Lung (tissue), 12 donors: ENCODE measurements around the gene DIS3L. TPM values are rescaled to one million over a fixed set of nuclear protein-coding genes. Genes with fewer than 3 reads are reported as not detected.

ENCODE experiments used
- ATAC-seq: fragments of 200-7000 bp; cut with Tn5 transposase; one replicate; pipeline ENCODE4 v1.9.1; 2020; ENCODE audit warnings: moderate number of reproducible peaks; ENCODE audit not compliant: insufficient read depth, low FRiP score
- DNase-seq, 3 donors: peaks; one replicate each; pipeline ENCODE4 v3.0.0-alpha.2; 2013 to 2017
- H3K27ac ChIP-seq, 2 donors: one replicate each; pipeline ENCODE4 v1.5.1; 2013; ENCODE audit warnings: mild to moderate bottlenecking in 2 of 2, moderate library complexity in 2 of 2, control low read depth in 1 of 2, inconsistent platforms in 1 of 2, low read depth in 1 of 2, low read length in 1 of 2
- H3K27me3 ChIP-seq, 3 donors: one replicate each; pipeline ENCODE4 v1.5.1; 2013; ENCODE audit warnings: low read length in 2 of 3; ENCODE audit not compliant: control insufficient read depth in 3 of 3, insufficient read depth in 3 of 3
- H3K36me3 ChIP-seq, 4 donors: one replicate each; pipeline ENCODE4 v1.5.1; 2013; ENCODE audit warnings: low read length in 4 of 4, mild to moderate bottlenecking in 1 of 4, moderate library complexity in 1 of 4; ENCODE audit not compliant: control insufficient read depth in 4 of 4, insufficient read depth in 4 of 4
- H3K4me1 ChIP-seq, 5 donors: one replicate each; pipeline ENCODE4 v1.5.1; 2013; ENCODE audit warnings: low read length in 5 of 5, mild to moderate bottlenecking in 2 of 5, moderate library complexity in 1 of 5; ENCODE audit not compliant: control insufficient read depth in 5 of 5, insufficient read depth in 5 of 5
- H3K4me3 ChIP-seq: one replicate; pipeline ENCODE4 v1.5.1; 2013; ENCODE audit warnings: mild to moderate bottlenecking, control low read depth, moderate library complexity
- H3K9ac ChIP-seq, 2 donors: one replicate each; pipeline ENCODE4 v1.5.1; 2013; ENCODE audit warnings: low read length in 2 of 2, control low read depth in 1 of 2; ENCODE audit not compliant: insufficient read depth in 1 of 2
- H3K9me3 ChIP-seq, 4 donors: one replicate each; pipeline ENCODE4 v1.5.1; 2013; ENCODE audit warnings: low read length in 3 of 4, mild to moderate bottlenecking in 1 of 4, moderate library complexity in 1 of 4; ENCODE audit not compliant: control insufficient read depth in 4 of 4, insufficient read depth in 3 of 4
- CTCF ChIP-seq: IDR thresholded peaks from 2 replicates; pipeline ENCODE4 v1.5.1; 2012; ENCODE audit warnings: mild to moderate bottlenecking; ENCODE audit errors: control extremely low read depth, extremely low read depth
- WGBS, 2 donors: extraction: QIAGEN DNeasy Blood & Tissue Kit; methylation state at CpG; one replicate each; pipeline ENCODE4 v1.1.7; 2013; 5-methylcytosine and 5-hydroxymethylcytosine counted together
- polyA plus RNA-seq, 2 donors: library from polyadenylated mRNA; stranded (reverse); fragments of 200-250 nt; gene quantifications; one replicate each; pipeline ENCODE4 v1.2.1, GENCODE V29; 2013
- total RNA-seq, 2 donors: library from RNA; depleted of rRNA in 1 of 2; stranded (reverse); fragments of >200 nt in 1 of 2; gene quantifications; one replicate each; pipeline ENCODE4 v1.2.1, GENCODE V29; 2014 to 2021
- donor health status: control.
- donor health status: control.
- donor health status: Bipolar disorder and iron deficiency.
- donor health status: healthy.
- donor health status: DM: yes; HTN: yes; CAD: no.

The DIS3L gene
- total and polyA plus RNA-seq, 4 donors, result 8.0 to 43.7 (median 20.3) TPM

GRCh38 chr15:66294932-66295235, 1.5 kb downstream of the DIS3L start:
- Histone ChIP-seq H3K9ac (no peak overlapping the region), H3K27ac (peak overlapping the region in 1 of 2 donors; percentile 88)
- TF ChIP-seq CTCF, result no peak

GRCh38 chr15:66296186-66296585, 2.8 kb downstream of the DIS3L start:
- Histone ChIP-seq H3K9me3 (no peaks in the 10 kb centered on the region), H3K27me3 (no peaks in the 10 kb centered on the region), H3K9ac (no peak overlapping the region), H3K4me1 (peaks cover 2 to 63% (median 17%) of the 10 kb centered on the region in 5 donors), H3K27ac (no peak overlapping the region), H3K4me3 (no peak overlapping the region), H3K36me3 (peaks cover 0 to 5% (median 3%) of the 10 kb centered on the region in 4 donors)
- WGBS, 2 donors, result 70 to 75% methylated on average over 5 of the region's 5 CpGs
- no peak for ATAC-seq
- no peak for TF ChIP-seq CTCF
- peak in 2 of 3 donors; percentile 70 to 77 for DNase-seq

More at GRCh38 chr15:66294932-66295235, 1.5 kb downstream of the DIS3L start:
- Histone ChIP-seq H3K4me3 (no peak overlapping the region), H3K4me1 (peaks cover 2 to 64% (median 17%) of the 10 kb centered on the region in 5 donors), H3K36me3 (peaks cover 0 to 2% (median under 1%) of the 10 kb centered on the region in 4 donors), H3K27me3 (no peaks in the 10 kb centered on the region), H3K9me3 (no peaks in the 10 kb centered on the region)
- 51 to 54% methylated on average over 3 of the region's 3 CpGs for WGBS, 2 donors
- DNase-seq (peak in 1 of 3 donors; percentile 17), ATAC-seq (no peak)

GRCh38 chr15:66298803-66299251, 5.5 kb downstream of the DIS3L start:
- no peaks in the 10 kb centered on the region for H3K9me3 ChIP-seq
- no peaks in the 10 kb centered on the region for H3K27me3 ChIP-seq
- DNase-seq (peak; percentile 88 to 94 (median 91)), ATAC-seq (no peak)
- peaks cover 0 to 9% (median 3%) of the 10 kb centered on the region in 4 donors for H3K36me3 ChIP-seq
- TF ChIP-seq CTCF, result no peak
- H3K4me1 ChIP-seq, result peaks cover 0 to 48% (median 12%) of the 10 kb centered on the region in 5 donors
- no peak overlapping the region for H3K9ac ChIP-seq
- WGBS, 2 donors, result 83 to 88% methylated on average over 4 of the region's 4 CpGs
- no peak overlapping the region for H3K4me3 ChIP-seq
- H3K27ac ChIP-seq, result no peak overlapping the region
